GM12865 (cell line): Measurements from ENCODE around the gene TBX1.
"Not testable (repeated sequence)": the region's sequence is repeated elsewhere in the genome, so short reads cannot be mapped to it uniquely, and the experiment has no call there.

Experiments used
- DNase-seq: peaks from one replicate; pipeline ENCODE4 v3.0.0; 2010; ENCODE audit warnings: low read depth
- H3K4me3 ChIP-seq: 2 replicates; pipeline ENCODE4 v1.5.1; 2011; ENCODE audit warnings: mild to moderate bottlenecking, low read depth, low read length, control low read depth
- TF ChIP-seq, protein P1 (sequence below): IDR thresholded peaks from 2 replicates; pipeline ENCODE4 v1.5.1; 2011; ENCODE audit warnings: low read length, control low read depth, low read depth, inconsistent platforms; ENCODE audit not compliant: insufficient read depth; ENCODE audit errors: missing control alignments

Gene TBX1

GRCh38 chr22:19723232-19723982, 37.2 kb upstream of the TBX1 start, which contains the start of gene GP1BB:
Gene GP1BB (plus strand): TSS chr22:19723539. CDS start chr22:19723570, 31 bp downstream.
- no peak within 1 kb of the TSS for H3K4me3 ChIP-seq
- TF ChIP-seq, protein P1, sequence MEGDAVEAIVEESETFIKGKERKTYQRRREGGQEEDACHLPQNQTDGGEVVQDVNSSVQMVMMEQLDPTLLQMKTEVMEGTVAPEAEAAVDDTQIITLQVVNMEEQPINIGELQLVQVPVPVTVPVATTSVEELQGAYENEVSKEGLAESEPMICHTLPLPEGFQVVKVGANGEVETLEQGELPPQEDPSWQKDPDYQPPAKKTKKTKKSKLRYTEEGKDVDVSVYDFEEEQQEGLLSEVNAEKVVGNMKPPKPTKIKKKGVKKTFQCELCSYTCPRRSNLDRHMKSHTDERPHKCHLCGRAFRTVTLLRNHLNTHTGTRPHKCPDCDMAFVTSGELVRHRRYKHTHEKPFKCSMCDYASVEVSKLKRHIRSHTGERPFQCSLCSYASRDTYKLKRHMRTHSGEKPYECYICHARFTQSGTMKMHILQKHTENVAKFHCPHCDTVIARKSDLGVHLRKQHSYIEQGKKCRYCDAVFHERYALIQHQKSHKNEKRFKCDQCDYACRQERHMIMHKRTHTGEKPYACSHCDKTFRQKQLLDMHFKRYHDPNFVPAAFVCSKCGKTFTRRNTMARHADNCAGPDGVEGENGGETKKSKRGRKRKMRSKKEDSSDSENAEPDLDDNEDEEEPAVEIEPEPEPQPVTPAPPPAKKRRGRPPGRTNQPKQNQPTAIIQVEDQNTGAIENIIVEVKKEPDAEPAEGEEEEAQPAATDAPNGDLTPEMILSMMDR = no peak
- peak; percentile 41 for DNase-seq

GRCh38 chr22:19723983-19724827, 36.4 kb upstream of the TBX1 start:
- TF ChIP-seq, protein P1 = peak; percentile 22
- H3K4me3 ChIP-seq = no peak overlapping the region
- peak; percentile 37 for DNase-seq

GRCh38 chr22:19724927-19725661, 35.5 kb upstream of the TBX1 start:
- no peak for DNase-seq
- no peak overlapping the region for H3K4me3 ChIP-seq
- TF ChIP-seq, protein P1 = no peak

GRCh38 chr22:19726064-19726788, 34.4 kb upstream of the TBX1 start:
- not testable (repeated sequence) for H3K4me3 ChIP-seq, DNase-seq

- DNase-seq = no peak
- TF ChIP-seq, protein P1 = no peak
- no peak overlapping the region for H3K4me3 ChIP-seq
Measured at GRCh38 chr22:19727310-19728150, 33.0 kb upstream of the TBX1 start.

GRCh38 chr22:19728271-19728670, 32.3 kb upstream of the TBX1 start:
- TF ChIP-seq, protein P1 = no peak
- no peak overlapping the region for H3K4me3 ChIP-seq
- DNase-seq = no peak
